Measurements from ENCODE around the gene SLC40A1.
"Not testable (repeated sequence)": the region's sequence is repeated elsewhere in the genome, so short reads cannot be mapped to it uniquely, and the experiment has no call there.

Gene SLC40A1

DNA sequence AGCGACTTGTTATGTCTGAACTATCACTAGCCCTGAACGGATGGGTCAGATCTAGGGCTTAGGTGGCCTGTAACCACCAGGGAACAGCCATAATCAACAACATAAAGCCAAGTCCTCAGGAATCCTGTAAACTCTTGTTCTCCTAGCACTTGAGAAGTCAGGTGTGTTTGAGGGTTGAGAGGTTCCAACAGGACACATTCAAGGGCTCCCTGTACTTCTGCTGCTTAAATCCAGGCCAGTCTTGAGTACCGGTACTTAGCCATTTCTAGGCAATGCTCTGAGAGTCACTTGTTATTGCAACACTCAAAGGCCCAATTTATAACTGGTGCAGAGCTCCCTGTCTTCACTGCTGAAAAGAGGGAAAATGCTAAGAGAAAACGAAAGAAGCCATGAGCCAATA is 21.6 kb upstream of the SLC40A1 start:
- H3K4me3 ChIP-seq (ENCODE audit: low read depth, low read length): no peak overlapping the region
- DNase-seq (ENCODE audit: low read depth): no peak
- in situ Hi-C loops (cut with HindIII; ENCODE audit: low sequenced_read_pairs): no loop called here
- TF ChIP-seq, protein P1, sequence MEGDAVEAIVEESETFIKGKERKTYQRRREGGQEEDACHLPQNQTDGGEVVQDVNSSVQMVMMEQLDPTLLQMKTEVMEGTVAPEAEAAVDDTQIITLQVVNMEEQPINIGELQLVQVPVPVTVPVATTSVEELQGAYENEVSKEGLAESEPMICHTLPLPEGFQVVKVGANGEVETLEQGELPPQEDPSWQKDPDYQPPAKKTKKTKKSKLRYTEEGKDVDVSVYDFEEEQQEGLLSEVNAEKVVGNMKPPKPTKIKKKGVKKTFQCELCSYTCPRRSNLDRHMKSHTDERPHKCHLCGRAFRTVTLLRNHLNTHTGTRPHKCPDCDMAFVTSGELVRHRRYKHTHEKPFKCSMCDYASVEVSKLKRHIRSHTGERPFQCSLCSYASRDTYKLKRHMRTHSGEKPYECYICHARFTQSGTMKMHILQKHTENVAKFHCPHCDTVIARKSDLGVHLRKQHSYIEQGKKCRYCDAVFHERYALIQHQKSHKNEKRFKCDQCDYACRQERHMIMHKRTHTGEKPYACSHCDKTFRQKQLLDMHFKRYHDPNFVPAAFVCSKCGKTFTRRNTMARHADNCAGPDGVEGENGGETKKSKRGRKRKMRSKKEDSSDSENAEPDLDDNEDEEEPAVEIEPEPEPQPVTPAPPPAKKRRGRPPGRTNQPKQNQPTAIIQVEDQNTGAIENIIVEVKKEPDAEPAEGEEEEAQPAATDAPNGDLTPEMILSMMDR (IDR thresholded peaks at IDR 0.05; ENCODE audit: low read depth, low read length, missing control alignments): no peak

DNA sequence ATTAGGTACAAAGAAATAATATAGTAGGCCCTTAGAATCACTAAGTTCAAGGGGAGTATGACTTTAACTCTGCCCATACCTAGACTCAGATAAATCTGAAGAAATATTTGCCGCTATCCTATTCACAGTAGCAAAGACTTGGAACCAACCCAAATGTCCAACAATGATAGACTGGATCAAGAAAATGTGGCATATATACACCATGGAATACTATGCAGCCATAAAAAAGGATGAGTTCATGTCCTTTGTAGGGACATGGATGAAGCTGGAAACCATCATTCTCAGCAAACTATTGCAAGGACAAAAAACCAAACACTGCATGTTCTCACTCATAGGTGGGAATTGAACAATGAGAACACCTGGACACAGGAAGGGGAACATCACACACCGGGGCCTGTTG is 21.1 kb upstream of the SLC40A1 start:
- H3K4me3 ChIP-seq (ENCODE audit: low read depth, low read length); in situ Hi-C loops (cut with HindIII; ENCODE audit: low sequenced_read_pairs); DNase-seq (ENCODE audit: low read depth): not testable (repeated sequence)

DNA sequence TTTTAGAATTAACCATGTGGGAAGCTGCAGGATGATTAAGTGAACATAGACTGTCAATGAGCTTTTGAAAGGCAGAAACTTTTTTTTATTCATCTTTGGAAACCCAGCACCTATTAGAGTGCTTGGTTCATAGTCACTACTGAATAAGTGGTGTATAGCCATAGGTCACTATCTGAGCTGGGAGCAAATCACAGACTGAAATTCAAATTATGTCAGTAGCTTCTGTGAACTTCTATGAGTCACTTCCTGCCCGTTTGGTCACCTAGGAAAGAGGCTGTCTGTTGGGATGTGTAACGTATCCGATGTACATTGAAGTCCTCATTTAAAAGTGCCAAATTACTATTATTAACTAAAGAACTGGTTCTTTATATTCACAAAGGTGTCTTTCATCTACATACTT is 20.5 kb upstream of the SLC40A1 start:
- in situ Hi-C loops (cut with HindIII; ENCODE audit: low sequenced_read_pairs): no loop called here
- H3K4me3 ChIP-seq (ENCODE audit: low read depth, low read length): no peak overlapping the region
- TF ChIP-seq, protein P1 (IDR thresholded peaks at IDR 0.05; ENCODE audit: low read depth, low read length, missing control alignments): no peak
- DNase-seq (ENCODE audit: low read depth): no peak

DNA sequence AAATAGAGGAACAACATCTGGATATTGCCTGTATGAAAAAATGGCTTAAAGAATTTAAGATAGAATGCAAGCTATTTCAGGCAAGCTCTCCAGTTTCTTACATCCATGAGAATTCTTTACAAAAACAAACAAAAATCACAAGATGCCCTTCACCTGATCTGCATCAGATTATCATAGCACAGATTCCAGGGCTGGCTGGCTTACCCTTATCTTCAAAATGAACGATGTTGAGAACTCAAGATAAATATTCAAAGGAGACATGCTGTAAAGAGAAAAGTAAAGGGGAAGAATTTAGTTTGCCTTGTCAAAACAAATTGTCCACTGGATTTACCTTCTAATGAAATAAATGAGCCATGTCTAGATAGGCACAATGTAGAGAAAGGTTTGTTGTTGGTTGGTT is 18.7 kb upstream of the SLC40A1 start:
- DNase-seq (ENCODE audit: low read depth): no peak
- TF ChIP-seq, protein P1 (IDR thresholded peaks at IDR 0.05; ENCODE audit: low read depth, low read length, missing control alignments): no peak
- no peak overlapping the region for H3K4me3 ChIP-seq (ENCODE audit: low read depth, low read length)
- in situ Hi-C loops (cut with HindIII; ENCODE audit: low sequenced_read_pairs): no loop called here

DNA sequence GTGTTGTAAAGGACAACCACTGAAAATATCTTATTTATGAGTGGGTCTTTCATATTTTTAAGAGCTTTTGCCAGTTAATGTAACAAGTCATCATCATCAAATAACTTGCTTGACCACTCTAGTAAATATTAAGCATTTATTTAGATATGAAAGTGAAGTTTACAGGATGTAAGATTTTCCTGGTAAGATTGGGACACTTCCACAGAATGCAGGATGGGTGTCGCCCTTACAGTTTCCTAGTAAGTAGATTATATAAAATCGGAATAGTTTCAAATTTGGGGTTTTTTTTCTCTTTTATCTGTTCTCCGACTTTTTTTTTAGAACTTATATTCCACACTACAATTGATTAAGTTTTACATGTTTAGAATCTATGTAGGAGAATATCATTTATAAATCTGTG is 14.8 kb upstream of the SLC40A1 start:
- in situ Hi-C loops (cut with HindIII; ENCODE audit: low sequenced_read_pairs): no loop called here
- DNase-seq (ENCODE audit: low read depth): no peak
- H3K4me3 ChIP-seq (ENCODE audit: low read depth, low read length): no peak overlapping the region
- TF ChIP-seq, protein P1 (IDR thresholded peaks at IDR 0.05; ENCODE audit: low read depth, low read length, missing control alignments): no peak

DNA sequence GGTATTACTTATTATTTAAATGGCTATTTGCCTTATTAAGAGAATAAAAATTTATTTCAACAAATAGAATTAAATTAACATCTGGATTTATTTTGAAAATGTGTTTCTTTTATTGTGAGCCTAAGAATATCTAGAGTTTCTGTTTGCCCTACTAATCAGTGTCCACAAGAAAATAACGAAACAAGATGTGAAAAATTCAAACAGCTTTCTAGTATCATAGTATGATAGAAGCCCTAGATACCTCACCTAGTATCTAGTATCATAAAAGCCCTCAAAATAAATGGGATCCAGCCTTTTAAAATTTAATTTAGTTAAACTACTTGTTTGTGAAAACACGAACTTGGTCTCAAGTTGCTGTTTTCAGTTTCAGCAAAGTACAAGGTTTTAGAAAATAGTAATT is 13.7 kb upstream of the SLC40A1 start:
- in situ Hi-C loops (cut with HindIII; ENCODE audit: low sequenced_read_pairs): no loop called here
- H3K4me3 ChIP-seq (ENCODE audit: low read depth, low read length): no peak overlapping the region
- TF ChIP-seq, protein P1 (IDR thresholded peaks at IDR 0.05; ENCODE audit: low read depth, low read length, missing control alignments): no peak
- DNase-seq (ENCODE audit: low read depth): no peak

DNA sequence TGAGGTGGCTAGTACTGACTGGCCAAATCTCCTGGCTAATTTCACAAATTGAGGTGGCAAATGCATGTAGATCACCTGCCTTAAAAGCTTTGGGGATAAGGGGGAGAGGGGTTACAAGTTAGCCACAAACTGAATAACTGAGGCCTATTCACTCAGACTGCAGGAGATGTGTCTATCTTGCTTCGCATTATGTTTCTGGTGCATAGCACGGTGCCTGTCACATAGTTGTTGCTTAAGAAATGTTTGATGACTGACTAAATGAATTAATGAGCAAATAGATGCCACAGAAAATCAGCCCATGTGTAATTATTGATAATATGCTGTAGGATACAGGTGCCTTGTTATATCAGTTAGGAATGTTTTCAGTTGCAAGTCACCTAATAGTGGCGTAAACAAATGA is 12.5 kb upstream of the SLC40A1 start:
- no peak overlapping the region for H3K4me3 ChIP-seq (ENCODE audit: low read depth, low read length)
- TF ChIP-seq, protein P1 (IDR thresholded peaks at IDR 0.05; ENCODE audit: low read depth, low read length, missing control alignments): no peak
- no peak for DNase-seq (ENCODE audit: low read depth)
- in situ Hi-C loops (cut with HindIII; ENCODE audit: low sequenced_read_pairs): no loop called here
